HG03469 (cell line): Measurements from ENCODE around the gene MYORG.
"Not testable (repeated sequence)": the region's sequence is repeated elsewhere in the genome, so short reads cannot be mapped to it uniquely, and the experiment has no call there.

Source experiments
- ATAC-seq: cut with Tn5 transposase; IDR thresholded peaks from one replicate; pipeline ENCODE4 v1.9.1; 2021; ENCODE audit warnings: mild to moderate bottlenecking, moderate library complexity, moderate number of reproducible peaks; ENCODE audit not compliant: unreplicated experiment

MYORG gene

GRCh38 chr9:34370335-34370969, 6.2 kb downstream of the MYORG start:
- ATAC-seq: no peak

GRCh38 chr9:34369636-34370035, 7.1 kb downstream of the MYORG start:
- ATAC-seq: no peak

- ATAC-seq: not testable (repeated sequence)
These were observed 7.9 kb downstream of the MYORG start for GRCh38 chr9:34368796-34369195.

GRCh38 chr9:34367751-34368410, 8.8 kb downstream of the MYORG start:
- ATAC-seq: not testable (repeated sequence)

- ATAC-seq: no peak
These were observed 10.3 kb downstream of the MYORG start for GRCh38 chr9:34366365-34366764.

- no peak for ATAC-seq
These were observed 11.4 kb downstream of the MYORG start for GRCh38 chr9:34365282-34365681.

- ATAC-seq: no peak
These were observed 12.9 kb downstream of the MYORG start for GRCh38 chr9:34363619-34364351.

GRCh38 chr9:34362614-34363214, 14.0 kb downstream of the MYORG start:
- ATAC-seq: no peak

- ATAC-seq: not testable (repeated sequence)
These were observed 23.7 kb downstream of the MYORG start for GRCh38 chr9:34352957-34353356.

- ATAC-seq: not testable (repeated sequence)
These were observed 24.5 kb downstream of the MYORG start for GRCh38 chr9:34352122-34352652.

- ATAC-seq: no peak
These were observed 27.4 kb downstream of the MYORG start for GRCh38 chr9:34349324-34349723.

GRCh38 chr9:34347800-34348158, 28.9 kb downstream of the MYORG start:
- no peak for ATAC-seq

GRCh38 chr9:34346873-34347799, 29.6 kb downstream of the MYORG start:
- ATAC-seq: no peak

- no peak for ATAC-seq
These were observed 33.1 kb downstream of the MYORG start for GRCh38 chr9:34343605-34344004.

GRCh38 chr9:34343090-34343489, 33.6 kb downstream of the MYORG start:
- no peak for ATAC-seq

- no peak for ATAC-seq
These were observed 34.9 kb downstream of the MYORG start for GRCh38 chr9:34341659-34342295.

- no peak for ATAC-seq
These were observed 37.9 kb downstream of the MYORG start for GRCh38 chr9:34338665-34339385.

- not testable (repeated sequence) for ATAC-seq
These were observed 38.6 kb downstream of the MYORG start for GRCh38 chr9:34338079-34338478.

- no peak for ATAC-seq
These were observed 39.3 kb downstream of the MYORG start for GRCh38 chr9:34337403-34337802.
